Fibroblast of skin of left biceps (primary cell): Measurements from ENCODE around the gene USF1.
"Not testable (repeated sequence)": the region's sequence is repeated elsewhere in the genome, so short reads cannot be mapped to it uniquely, and the experiment has no call there.

Experiments used
- DNase-seq, 2 experiments: peaks; one replicate each; pipeline ENCODE4 v3.0.0-alpha.2; 2013; ENCODE audit warnings: low read depth in 2 of 2

Gene USF1

DNA sequence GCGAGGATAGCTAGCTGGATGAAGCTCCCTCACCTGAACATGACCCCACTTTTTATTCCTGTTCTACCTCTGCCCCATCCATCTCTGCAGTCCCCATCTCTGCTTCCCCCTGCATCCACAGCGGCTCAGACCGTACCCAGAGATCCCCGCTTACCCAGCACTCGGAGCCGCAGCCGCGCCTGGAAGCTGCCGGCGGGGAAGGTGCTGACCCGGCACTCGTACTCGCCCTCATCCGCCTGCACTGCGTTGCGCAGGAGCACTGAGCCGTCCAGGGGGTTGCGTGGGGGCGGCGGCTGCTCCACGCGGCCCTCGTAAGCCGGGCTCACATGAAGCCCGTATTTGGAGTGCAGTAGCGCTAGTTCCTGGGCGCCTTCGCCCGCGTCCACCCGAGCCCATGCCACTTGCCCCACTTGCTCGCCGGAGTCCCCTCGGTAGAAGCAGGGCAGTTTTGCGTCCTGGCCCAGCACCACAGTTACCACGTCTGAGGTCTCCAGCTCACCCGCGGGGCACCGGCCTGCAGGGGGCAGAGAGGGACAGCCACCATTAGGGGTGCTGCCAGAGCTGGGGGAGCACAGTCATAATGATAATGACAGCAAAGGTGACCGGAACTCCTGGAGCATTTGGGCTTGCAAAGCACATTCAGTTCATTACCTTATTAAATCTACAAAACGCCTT is 33.8 kb upstream of the USF1 start:
- no peak for DNase-seq

DNA sequence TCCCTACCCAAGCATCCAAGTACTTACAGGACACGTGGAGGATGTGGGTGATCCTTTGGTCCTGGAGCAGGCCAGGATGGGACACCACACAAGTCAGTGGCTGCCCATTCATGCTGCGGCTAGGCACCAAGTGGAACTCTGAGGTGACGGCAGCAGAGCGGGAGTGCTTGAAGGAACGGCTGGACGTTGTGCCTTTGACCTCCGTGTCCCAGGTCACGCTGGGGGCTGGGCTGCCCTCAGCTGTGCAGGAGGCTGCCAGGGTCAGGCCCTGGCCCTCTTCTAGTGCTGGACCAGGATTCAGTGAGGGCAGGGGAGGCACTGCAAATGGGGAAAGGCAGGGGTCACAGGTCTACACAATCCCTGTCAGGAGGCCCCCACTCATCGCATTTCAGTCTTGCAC is 31.6 kb upstream of the USF1 start:
- DNase-seq: no peak

DNA sequence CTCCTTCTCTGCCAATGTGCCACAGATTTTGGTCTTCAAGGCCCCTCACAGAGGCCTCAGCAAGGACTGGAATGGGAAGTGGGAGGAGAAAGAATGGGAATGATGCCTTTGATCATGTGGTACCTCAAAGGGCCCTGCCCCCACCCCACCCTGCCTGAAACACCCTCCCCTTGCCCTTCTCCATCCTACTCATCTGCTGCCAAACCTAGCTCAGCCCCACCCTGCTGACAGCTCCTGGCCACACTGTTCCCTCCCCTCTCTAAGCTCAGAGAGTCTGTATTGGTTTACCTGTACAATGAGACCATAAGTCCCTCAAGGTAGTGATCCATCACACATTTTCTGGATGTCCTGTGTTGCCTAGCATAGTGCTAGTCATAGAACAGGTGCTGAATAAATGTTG is 30.6 kb upstream of the USF1 start:
- no peak for DNase-seq

DNA sequence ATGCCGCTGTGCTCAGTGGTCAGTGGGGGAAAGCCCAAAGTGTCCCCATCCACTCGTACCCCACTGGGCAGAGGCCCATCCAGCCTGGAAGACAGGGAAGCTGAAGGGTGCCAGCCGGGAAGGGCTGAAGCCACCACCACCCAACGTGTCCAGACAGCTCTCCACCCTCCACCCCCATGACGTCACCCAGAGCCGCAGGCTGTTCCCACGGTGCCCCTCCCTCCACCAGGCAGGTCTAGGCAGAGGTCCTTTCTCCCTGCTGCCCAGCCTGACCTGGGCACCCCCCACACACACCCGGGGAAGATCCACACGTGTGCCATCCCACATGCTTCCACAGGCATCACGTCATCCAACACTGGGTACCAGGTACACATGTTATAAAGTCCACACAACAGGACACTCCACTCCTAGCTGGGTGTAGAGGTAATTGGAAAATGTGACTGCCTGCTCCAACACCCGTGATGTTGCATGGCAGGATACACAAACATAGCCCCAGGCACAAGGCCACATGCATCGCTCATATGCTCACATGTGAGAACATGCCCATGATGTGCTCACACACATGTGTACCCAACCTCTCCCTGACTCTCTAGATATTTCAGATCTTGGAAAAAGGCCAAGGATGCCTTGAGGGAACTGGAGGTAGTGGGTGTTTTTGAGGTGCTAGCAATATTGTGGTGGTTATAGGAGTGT is 29.0 kb upstream of the USF1 start:
- DNase-seq: no peak

DNA sequence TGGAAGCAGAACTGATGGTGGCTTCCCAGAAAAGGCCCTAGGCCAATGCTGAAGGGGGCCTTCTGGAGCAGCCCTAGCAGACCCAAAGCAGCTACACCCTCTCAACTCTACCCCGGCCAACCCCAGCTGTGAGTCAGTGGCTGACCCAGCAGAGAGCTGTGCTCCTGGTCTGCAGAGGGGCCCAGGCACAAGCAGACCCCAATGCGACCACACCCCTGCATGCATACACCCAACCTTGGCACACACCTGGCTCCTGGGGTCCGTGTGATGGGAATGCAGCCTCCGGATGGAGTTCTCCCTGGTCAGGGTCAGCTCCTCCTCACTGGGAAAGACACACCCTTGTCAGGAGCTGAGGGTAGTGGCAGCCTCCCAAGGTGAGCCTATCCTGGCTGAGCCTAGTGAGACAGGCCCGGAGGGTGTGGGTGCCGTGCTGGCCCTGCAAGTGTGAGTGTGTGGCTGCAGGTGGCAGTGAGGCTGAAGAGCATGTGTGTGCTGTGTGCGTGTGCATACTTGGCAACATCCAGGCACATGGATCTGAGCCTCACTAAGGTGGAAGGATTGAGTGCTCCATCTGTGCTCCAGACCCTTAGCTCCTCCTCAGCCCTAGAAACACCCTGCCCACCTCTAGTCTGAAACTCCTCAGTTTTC is 27.8 kb upstream of the USF1 start:
- no peak for DNase-seq

DNA sequence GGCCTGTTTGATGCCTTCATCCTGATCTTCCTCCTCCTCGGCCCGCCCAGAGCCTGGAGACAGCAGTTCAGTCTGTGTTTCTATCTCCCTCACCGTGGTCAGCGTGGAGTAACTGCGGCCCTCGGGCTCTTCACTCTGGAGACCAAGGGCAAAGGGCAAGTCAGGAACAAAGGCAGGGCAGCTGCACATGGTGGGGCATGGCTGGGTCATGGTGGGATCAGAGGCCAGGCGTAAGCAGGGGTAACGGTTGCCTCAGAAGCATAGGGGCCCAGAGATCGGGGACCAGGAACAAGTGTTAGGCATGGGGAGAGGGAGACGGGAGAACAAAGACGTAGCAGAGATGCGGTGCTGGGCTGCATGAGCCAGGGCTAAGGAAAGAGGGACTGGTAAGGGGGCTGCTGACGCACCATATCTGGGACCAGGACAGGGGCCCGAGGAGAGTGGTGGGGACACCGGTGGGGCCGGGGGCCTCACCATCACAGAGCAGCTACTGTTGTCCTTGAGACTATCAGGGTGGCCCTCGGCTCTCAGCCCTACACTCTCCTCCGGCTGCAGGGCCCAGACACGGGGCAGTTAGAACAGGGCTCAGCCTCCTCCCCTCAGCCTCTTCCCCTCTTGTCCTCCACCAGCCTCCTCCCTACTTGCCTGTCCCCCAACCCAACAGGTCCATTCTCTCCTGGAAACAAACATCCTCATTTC is 27.1 kb upstream of the USF1 start:
- no peak for DNase-seq

DNA sequence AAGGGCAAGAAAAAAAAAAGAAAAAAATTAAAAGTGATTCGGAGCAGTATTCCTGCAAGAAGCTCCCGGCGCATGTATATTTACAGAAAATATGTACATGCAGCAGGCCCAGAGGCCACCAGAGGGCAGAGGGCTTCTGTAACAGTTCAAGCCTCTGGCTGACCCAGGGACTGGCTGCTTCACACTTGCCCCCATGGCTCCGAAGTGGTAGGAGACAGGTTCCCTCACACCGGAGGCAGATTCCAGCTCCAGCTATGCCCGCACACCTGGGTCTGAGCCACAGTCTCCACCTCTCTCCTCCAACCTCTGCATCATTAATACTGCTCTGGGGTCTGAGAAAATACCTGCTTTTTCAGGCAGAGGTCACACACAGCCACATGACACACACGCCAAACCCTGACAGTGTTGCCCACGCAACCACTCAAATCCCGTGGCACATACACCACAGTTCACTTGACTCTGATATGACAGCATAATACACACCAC is 26.2 kb upstream of the USF1 start:
- no peak for DNase-seq

DNA sequence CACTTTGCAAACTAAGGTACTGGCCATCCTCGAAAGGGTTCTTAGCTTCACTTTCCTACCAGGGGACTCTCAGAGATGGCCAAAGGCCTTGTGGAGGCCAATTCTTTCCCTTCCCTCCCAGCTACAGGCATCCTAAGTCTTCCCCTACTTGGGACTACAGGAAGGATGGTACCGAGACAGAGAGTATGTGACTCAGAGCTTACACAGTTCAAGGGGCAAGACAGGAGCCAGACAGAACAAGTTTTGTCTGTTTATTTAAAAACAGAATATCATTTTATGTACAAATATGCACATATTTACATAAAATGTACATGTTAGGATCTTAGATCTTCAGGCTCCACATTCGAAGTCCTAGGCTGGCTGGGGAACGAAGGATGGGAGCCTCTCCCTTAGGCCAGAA is 25.0 kb upstream of the USF1 start:
- DNase-seq: no peak

DNA sequence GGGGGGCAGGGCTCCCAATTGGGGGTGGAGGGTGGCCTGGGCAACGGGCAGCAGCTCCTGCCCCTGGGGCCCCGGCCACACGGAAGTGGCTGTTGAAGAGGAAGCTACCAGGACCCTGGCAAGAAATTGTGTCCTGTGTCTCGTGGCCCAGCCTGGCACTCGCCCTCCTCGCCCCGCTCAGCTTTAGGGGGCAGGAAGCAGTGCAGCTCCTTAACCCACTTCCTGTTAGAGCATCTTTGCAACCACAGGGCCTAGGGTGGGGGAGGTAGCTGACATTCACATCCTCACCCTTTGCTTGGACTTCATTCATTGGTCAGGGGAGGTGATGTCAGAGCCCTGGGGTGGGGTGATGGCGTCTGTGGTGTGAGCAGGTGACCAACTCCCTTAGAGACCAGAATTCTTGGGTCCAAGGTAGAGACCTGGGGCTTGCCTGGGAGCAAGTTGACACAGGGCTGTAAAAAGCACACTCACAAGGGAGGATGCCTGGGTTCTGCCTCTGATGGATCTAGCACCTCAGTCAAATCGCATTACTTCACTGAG is 24.0 kb upstream of the USF1 start, which contains the start of gene ARHGAP30:
Gene ARHGAP30 (minus strand): TSS at position 161 of the 540 bp plus-strand sequence. CDS start 267 bp downstream, outside the sequence.
- DNase-seq: no peak

DNA sequence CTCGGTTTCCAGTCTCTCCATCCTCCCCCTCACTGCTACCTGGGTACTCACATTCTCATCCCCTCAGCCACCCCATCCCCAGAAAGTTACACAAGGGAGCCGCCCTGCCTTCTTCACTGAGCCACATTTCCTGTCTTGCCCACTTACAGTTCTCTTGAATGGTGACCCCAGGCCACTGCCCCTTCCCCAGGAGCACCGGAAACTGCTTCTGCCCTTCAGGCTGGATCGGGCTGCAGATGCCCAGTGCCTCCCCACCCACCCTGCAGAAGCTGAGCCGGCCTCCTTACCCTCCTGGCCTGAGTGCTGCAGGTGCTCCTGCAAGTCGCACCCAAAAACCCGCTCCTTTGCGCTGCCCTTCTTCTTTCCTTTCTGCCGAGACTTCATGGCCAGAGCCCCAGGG is 23.5 kb upstream of the USF1 start:
- no peak for DNase-seq

DNA sequence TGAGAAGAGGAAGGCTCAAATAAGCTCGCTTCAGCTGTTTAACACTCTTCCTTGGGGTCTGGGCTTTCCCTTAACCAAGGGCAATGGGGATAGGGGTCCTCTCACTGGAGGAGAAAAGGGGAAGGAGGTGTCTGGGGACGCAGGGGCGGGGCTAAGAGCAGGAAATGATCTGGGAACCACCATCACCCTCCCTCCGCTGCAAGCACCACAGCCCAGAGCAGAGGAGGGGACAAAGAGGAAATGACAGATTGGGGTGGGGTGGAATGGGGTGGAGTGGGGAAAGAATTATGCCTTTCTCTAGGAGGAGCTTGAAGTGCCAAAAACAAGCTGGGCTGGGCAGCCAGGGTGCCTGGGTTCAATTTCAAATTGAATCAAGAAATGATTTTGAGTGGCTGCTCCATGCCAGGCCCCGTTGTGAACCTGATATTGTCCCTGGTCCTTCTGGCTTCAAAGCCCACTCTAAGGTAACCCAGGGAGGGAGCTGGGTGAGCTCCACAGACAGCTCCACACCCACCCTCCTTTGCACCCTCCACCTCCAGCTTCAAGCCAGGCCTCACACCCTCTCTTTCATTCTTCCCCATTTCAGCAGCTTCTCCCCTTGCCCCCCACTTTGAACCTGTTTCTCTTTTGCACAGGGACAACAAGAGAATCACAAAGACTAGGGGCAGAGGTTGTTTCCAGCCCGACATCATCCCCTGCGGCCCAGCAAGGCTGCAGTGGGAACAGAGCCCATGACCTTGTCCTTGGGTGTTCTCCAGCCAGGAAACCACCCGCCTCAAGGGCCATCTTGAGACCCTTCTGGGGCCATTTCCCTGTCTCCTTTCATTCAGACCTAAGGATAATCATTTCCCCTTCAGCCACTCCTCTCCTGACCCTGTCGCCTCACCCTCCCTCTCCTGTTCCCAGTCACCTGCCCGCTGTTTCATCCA is 22.8 kb upstream of the USF1 start:
- no peak for DNase-seq

DNA sequence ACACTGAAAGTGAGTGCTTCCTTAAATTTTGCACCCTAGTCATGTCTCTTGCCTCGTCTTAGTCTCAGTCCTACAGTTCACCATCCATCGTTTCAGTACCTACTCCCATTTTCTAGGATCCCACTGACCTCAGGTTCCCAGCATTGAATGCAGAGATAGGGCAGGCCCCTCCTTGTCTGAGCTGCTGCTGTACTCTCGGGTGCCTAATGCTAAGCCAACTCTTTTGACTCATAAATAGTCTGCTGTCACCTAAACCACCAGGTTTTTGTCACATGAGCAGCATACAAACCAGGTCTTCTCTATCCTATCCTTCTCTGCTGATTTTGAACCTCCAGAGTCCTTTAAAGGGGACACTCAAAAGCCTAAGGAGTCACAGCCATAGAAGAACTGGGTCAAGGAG is 20.9 kb upstream of the USF1 start:
- DNase-seq: no peak

DNA sequence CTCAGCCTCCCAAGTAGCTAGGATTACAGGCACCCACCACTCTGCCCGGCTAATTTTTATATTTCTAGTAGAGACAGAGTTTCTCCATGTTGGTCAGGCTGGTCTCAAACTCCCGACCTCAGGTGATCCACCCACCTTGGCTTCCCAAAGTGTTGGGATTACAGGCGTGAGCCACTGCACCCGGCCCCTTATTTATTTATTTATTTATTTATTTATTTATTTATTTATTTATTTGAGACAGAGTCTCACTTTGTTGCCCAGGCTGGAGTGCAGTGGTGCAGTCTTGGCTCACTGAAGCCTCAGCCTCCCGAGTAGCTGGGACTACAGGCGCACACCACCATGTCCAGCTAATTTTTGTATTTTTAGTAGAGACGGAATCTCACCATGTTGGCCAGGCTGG is 19.9 kb upstream of the USF1 start:
- not testable (repeated sequence) for DNase-seq

DNA sequence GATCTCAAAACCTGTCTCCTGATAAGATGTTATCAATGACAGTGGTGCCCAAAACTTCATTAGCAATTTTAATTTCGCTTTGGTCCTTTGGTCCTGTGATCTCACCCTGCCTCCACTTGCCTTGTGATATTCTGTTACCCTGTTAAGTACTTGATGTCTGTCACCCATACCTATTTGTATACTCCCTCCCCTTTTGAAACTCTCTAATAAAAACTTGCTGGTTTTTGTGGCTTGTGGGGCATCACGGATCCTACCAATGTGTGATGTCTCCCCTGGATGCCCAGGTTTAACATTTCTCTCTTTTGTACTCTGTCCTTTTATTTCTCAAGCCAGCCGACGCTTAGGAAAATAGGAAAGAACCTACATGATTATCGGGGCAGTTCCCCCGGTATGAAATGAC is 18.2 kb upstream of the USF1 start:
- DNase-seq: not testable (repeated sequence)

DNA sequence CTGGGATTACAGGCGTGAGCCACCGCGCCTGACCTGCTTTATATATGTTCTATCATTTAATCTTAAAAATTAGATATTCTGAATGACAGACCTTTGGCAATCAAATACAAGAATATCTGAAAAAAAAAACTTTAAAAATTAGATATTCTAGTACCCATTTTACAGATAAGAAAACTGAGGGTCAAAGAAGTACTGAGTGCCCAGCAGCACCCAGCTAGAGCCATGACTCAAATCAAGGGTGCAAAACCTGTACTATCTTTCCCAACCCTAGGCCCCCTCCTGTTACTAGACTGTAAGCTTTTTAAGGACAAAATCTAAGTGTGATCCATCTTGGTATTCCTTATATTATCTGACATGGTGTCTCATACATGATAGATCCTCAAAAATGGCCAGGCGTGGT is 15.6 kb upstream of the USF1 start:
- DNase-seq: no peak

DNA sequence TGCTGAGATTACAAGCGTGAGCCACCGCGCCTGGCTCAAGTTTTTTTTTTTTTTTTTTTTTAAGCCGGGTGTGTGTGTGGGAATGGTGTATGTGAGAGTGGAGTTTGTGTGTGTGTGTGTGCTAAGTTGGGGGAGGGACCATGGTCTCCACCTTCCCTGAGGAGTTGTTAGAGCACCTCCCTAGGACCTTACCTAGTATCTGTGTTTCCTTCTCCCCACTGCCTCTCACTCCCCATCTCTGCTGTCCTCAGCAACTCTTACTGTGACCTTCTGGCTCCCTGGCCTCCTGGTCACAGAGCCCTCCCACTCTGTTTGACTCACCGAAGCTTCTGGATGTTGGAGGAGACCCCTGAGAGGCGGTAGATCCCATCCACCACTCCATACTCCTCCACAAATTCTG is 13.5 kb upstream of the USF1 start:
- DNase-seq: no peak

DNA sequence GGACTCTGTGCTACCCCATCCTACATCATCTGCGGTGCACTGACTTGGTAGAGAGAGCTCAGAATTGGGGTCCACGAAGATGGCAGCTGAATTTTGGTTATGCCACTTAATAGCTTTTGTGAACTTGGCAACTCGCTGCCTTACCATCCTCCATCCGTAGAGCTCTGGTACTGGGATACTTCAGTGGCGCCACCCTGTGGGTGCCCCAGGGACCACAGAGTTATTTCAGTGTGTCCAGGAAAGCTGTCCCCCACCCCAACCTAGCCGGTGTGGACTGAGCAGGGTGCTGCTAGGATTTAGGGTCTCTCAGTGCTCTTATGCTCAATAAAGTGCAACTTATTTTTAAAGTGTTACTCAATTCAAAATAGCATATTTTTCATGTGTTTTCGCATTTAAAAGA is 9.0 kb upstream of the USF1 start:
- no peak for DNase-seq

DNA sequence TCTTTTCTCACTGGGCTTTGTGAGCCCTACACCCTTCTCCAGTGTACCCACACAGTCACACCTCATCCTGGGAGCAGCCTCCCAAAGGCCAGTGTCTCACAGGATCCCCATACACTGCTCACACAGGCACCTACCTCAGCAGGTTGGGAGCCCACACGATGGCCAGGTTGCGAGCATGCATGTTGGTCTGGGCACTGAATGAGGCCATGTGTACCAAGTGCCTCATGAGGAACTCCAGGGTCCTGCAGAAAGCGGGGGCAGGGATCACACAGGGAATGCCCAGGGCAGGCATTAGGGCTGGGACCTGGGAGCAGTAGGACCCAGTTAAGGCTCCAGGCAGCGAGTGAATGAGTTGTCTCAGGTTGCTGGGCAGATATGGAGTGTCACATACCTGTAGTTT is 8.5 kb upstream of the USF1 start:
- no peak for DNase-seq

DNA sequence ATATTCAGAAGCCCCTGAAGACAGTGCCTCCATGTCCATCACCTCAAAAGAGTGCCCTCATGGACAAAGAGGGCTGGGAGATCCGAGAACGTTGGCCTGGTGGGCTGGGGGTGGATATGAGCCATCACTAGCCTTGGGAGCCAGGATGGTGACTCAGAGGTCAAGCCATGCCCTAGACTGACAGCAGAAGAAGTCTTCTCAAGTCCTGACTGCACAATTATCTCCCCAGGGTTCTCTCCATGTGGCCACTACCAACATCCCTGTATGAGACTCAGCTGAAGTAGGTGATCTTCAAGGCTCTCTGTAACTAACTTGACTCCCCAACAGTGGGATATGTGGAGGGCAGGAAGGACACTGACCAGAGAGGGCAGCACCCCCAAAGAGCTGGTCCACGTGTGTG is 7.1 kb upstream of the USF1 start:
- DNase-seq: no peak

DNA sequence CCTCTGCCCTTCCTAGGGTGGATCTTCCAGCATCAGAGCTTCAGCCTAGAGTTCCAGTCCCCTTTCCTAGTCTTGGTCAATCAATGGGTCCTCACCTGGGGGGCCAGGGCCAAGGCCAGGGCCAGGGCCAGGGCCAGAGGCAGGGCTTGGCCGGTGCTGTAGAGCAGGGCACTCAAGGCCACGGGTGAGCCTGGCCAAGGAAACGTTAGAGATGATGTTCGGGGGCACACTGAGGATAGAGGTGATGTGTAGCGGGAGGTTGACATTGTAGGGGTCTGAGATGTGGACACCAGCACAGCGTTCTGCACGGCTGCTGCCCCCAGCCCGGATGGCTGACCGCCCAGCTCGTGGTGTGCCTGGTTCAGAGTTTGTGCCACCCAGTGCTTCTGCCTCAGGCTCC is 5.4 kb upstream of the USF1 start:
- no peak for DNase-seq
